LNCAP (cell line): Measurements from ENCODE around the gene SDHAF2.

Source experiments
- TF ChIP-seq, protein P1 (sequence below): fragments of 450-650 bp; IDR thresholded peaks from 2 replicates; pipeline ENCODE4 v1.5.1; 2017; ENCODE audit warnings: mild to moderate bottlenecking

The SDHAF2 gene

DNA sequence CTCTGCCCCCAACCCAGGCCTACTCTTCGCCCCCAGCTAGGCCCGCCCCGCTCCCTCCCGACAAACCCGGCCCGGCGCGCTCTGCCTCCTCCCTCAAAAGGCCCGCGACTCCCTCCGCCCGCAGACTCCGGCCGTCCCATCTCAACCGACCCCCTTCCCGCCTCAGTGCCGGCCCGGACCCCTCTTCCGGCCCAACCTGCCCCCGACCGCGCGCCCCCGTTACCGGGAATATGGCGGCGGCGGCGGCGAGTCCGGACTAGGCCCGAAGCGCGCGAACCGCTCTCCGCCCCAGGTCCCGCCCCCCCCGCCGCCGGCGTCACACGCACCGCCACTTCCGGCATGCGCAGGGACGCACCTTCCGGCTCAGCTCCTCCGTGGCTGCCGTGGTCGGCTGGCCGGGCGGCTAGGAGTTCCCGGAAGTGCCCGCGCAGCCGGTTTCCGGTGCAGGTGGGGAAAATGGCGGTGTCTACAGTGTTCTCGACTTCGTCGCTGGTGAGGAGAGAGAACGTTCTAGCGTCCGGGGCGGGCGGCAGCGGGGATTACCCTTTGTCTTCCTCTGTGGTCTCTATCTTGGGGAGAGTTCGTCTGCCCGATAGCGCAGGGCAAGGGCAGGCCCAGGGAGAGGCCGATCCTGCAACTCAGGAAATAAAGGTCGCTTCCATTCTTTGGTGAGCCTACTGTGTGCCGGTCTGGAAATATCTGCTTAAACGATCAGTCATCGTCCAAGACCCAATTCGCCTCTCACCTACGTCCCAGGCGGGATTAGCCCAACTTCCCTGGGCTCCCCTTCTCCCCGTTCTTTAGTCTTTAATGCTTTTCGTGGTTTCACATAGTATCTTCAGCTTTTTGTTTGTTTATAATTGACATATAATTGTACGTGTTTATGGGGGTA lies at the start of gene SDHAF2, which contains the start of gene CPSF7:
Gene SDHAF2 (plus strand): TSS at position 434 of the 892 bp plus-strand sequence. CDS start 23 bp downstream, at position 457.
Gene CPSF7 (minus strand): TSS at position 285 of the 892 bp plus-strand sequence. CDS start 740 bp downstream, outside the sequence.
- TF ChIP-seq, protein P1, sequence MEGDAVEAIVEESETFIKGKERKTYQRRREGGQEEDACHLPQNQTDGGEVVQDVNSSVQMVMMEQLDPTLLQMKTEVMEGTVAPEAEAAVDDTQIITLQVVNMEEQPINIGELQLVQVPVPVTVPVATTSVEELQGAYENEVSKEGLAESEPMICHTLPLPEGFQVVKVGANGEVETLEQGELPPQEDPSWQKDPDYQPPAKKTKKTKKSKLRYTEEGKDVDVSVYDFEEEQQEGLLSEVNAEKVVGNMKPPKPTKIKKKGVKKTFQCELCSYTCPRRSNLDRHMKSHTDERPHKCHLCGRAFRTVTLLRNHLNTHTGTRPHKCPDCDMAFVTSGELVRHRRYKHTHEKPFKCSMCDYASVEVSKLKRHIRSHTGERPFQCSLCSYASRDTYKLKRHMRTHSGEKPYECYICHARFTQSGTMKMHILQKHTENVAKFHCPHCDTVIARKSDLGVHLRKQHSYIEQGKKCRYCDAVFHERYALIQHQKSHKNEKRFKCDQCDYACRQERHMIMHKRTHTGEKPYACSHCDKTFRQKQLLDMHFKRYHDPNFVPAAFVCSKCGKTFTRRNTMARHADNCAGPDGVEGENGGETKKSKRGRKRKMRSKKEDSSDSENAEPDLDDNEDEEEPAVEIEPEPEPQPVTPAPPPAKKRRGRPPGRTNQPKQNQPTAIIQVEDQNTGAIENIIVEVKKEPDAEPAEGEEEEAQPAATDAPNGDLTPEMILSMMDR = no peak

DNA sequence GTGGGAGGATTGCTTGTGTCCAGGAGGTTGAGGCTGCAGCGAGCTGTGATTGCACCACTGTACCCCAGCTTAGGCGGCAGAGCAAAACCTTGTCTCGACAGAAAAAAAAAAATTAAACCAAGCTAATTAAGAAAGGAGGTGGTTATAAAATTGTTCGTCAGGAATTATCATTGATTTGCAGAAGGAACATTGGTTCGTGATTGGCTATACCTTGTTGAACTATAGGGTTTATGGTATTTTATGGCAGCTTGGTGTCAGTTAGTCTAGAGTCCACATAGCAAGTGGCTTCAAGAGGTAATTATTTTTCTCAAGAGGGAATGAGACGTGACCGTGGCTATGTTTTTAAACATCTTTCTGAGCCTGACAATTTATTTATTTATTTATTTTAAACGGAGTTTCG lies 49.0 kb upstream of the SDHAF2 start:
- TF ChIP-seq, protein P1 = no peak

DNA sequence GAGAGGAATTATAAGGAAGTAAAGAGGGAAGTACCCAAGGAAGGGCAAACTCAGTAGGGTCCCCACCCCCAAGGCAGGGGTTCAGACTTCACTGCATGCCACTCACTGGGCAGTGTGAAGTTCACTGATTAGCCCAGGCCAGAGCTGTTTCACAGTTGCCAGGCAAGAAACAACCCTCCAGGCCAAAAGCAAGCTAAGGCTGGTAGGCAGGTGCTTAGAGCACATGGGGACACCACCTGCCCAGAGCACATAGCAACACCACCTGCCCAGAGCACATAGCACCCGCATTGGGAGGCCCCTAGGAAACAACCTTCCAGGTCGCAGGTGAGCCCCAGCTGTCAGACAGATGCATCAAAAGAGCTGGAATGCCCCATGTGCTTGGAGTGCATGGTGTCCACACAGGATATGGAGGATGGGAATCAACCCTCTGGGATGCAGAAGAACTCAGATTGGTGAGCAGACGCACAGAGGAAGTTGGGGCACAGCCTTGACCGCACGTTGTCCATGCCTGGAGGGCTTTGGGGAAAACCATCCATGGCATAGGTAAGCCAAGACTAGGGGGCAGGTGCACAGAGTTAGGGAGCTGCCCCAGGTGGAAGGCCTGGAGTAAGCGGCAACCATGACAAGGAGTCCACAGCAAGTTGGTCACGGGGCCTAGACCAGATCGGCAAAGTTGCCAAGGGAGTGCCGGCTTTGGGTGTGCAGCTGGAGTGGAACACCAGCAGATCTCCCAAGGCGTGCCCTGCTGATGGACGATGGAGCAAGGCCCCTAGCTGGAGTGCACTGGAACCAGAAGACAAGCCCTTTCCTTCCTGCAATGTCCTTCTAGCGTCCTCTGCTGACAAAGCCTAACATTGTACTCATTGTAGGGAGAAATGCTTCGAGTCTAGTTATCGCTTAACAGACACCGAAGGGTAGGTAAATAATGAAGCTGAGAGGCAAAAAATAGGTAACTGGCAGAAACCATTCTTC lies 45.4 kb upstream of the SDHAF2 start:
- TF ChIP-seq, protein P1 = no peak

GRCh38 chr11:61390161-61390560 lies 39.8 kb upstream of the SDHAF2 start:
- TF ChIP-seq, protein P1 = no peak

GRCh38 chr11:61392981-61393595 lies 36.8 kb upstream of the SDHAF2 start:
- TF ChIP-seq, protein P1 = no peak

DNA sequence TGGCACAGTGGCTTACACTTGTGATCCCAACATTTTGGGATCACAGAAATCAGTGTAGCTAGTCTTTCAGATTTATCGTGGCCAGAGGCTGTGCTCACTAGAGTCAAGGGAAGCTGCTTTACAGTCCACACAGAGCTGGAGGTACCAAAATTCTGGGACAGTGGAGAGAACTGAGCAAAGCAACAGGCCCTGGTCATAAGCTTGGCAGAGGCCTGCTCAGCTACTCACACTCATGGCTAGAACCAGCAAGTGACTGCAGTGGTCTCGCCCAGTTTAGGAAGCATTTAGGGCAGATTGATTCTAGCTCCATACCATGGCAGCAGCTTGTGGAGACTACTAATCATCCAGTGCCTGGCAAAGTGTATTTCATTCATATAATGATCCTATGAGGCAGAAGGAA lies 28.8 kb upstream of the SDHAF2 start:
- TF ChIP-seq, protein P1 = no peak

- TF ChIP-seq, protein P1 = no peak
These were observed 28.4 kb upstream of the SDHAF2 start for GRCh38 chr11:61401573-61401972.
